Progenitor cell of endocrine pancreas (in vitro differentiated cells): ENCODE results near the gene DHRS7C. TPM values are rescaled to one million over a fixed set of nuclear protein-coding genes. Genes with fewer than 3 reads are reported as not detected.

Experiments
- DNase-seq: peaks from one replicate; pipeline ENCODE4 v3.0.0; 2021; ENCODE audit warnings: low spot score; ENCODE audit not compliant: unreplicated experiment
- H3K27ac Mint-ChIP-seq: 2 replicates; pipeline ENCODE4 v1.8.0; 2021; ENCODE audit warnings: mild to moderate bottlenecking, moderate library complexity, mixed read lengths
- H3K27me3 Mint-ChIP-seq: 2 replicates; pipeline ENCODE4 v1.8.0; 2021; ENCODE audit warnings: mixed read lengths
- H3K36me3 Mint-ChIP-seq: 2 replicates; pipeline ENCODE4 v1.8.0; 2022; ENCODE audit warnings: mixed read lengths; ENCODE audit not compliant: insufficient read depth
- H3K4me1 Mint-ChIP-seq: 2 replicates; pipeline ENCODE4 v1.8.0; 2021; ENCODE audit warnings: low read depth, mixed read lengths
- H3K4me3 Mint-ChIP-seq: 2 replicates; pipeline ENCODE4 v1.8.0; 2021; ENCODE audit warnings: low read depth, mild to moderate bottlenecking, moderate library complexity, mixed read lengths
- H3K9me3 Mint-ChIP-seq: 2 replicates; pipeline ENCODE4 v1.8.0; 2021; ENCODE audit warnings: low read depth, mixed read lengths
- CTCF ChIP-seq: fragments of 200-600 bp; sonication (generic); IDR thresholded peaks from one replicate; pipeline ENCODE4 v1.5.0; 2021; ENCODE audit warnings: antibody characterized with exemption, mild to moderate bottlenecking; ENCODE audit not compliant: unreplicated experiment
- total RNA-seq: library from RNA; stranded (reverse); gene quantifications from 2 replicates; pipeline ENCODE4 v1.2.1, GENCODE V29; 2021

Gene DHRS7C
- total RNA-seq, 1 donor from 2014 or later, result not detected

- Mint-ChIP-seq H3K9me3 (peaks cover 2% of the 10 kb centered on the region), H3K4me3 (no peak overlapping the region), H3K27me3 (peaks cover 71% of the 10 kb centered on the region), H3K36me3 (no peaks in the 10 kb centered on the region), H3K27ac (no peak overlapping the region), H3K4me1 (no peaks in the 10 kb centered on the region)
- DNase-seq, result no peak
- no peak for TF ChIP-seq CTCF
Measured at GRCh38 chr17:9814337-9814945, 23.0 kb upstream of the DHRS7C start.

- H3K27ac Mint-ChIP-seq, result no peak overlapping the region
- peaks cover 75% of the 10 kb centered on the region for H3K27me3 Mint-ChIP-seq
- no peak overlapping the region for H3K4me3 Mint-ChIP-seq
- peaks cover 2% of the 10 kb centered on the region for H3K9me3 Mint-ChIP-seq
- no peaks in the 10 kb centered on the region for H3K4me1 Mint-ChIP-seq
- no peaks in the 10 kb centered on the region for H3K36me3 Mint-ChIP-seq
- no peak for DNase-seq
- no peak for TF ChIP-seq CTCF
Measured at GRCh38 chr17:9813166-9813565, 21.8 kb upstream of the DHRS7C start.

GRCh38 chr17:9811537-9811936 lies 20.1 kb upstream of the DHRS7C start:
- Mint-ChIP-seq H3K36me3 (no peaks in the 10 kb centered on the region), H3K9me3 (peaks cover 2% of the 10 kb centered on the region), H3K4me1 (no peaks in the 10 kb centered on the region), H3K27me3 (peaks cover 76% of the 10 kb centered on the region), H3K4me3 (no peak overlapping the region), H3K27ac (no peak overlapping the region)
- TF ChIP-seq CTCF, result no peak
- DNase-seq, result no peak

- peaks cover 71% of the 10 kb centered on the region for H3K27me3 Mint-ChIP-seq
- no peak for TF ChIP-seq CTCF
- peaks cover 2% of the 10 kb centered on the region for H3K9me3 Mint-ChIP-seq
- no peak overlapping the region for H3K27ac Mint-ChIP-seq
- no peaks in the 10 kb centered on the region for H3K36me3 Mint-ChIP-seq
- no peak for DNase-seq
- H3K4me3 Mint-ChIP-seq, result no peak overlapping the region
- no peaks in the 10 kb centered on the region for H3K4me1 Mint-ChIP-seq
Measured at GRCh38 chr17:9811086-9811485, 19.7 kb upstream of the DHRS7C start.

GRCh38 chr17:9810100-9810949 lies 18.9 kb upstream of the DHRS7C start:
- Mint-ChIP-seq H3K27ac (no peak overlapping the region), H3K36me3 (no peaks in the 10 kb centered on the region), H3K4me3 (no peak overlapping the region), H3K9me3 (peaks cover 2% of the 10 kb centered on the region), H3K27me3 (peaks cover 67% of the 10 kb centered on the region), H3K4me1 (no peaks in the 10 kb centered on the region)
- TF ChIP-seq CTCF, result no peak
- no peak for DNase-seq
